Measurements from ENCODE around the gene PPIP5K2. TPM values are rescaled to one million over a fixed set of nuclear protein-coding genes. Genes with fewer than 3 reads are reported as not detected.

The PPIP5K2 gene
- total RNA-seq (2022; extraction: Qiagen RNA extraction; ENCODE audit: low read depth) = 18.7 to 34.5 TPM (median 26.2 TPM) in 5 replicates

GRCh38 chr5:103119765-103120606 lies at the start of gene PPIP5K2, which contains the start of gene GIN1:
Gene PPIP5K2 (plus strand): TSS chr5:103120301. CDS start chr5:103129590, 9,289 bp downstream.
Gene GIN1 (minus strand): TSS chr5:103120138. CDS start chr5:103108707, 11,431 bp downstream.

GRCh38 chr5:103258368-103258956 lies 138.4 kb downstream of the PPIP5K2 start, which contains the start of gene MACIR:
Gene MACIR (plus strand): TSS chr5:103258763. CDS start chr5:103275920, 17,157 bp downstream.

Other genes with a start within 250 kb of the PPIP5K2 start
- gene GIN1, start 163 bp upstream of the PPIP5K2 start, total RNA-seq (2022; extraction: Qiagen RNA extraction; ENCODE audit: low read depth) = 4.2 to 5.5 TPM (median 4.6 TPM) in 5 replicates
- gene MACIR, start 138.5 kb downstream of the PPIP5K2 start, total RNA-seq (2022; extraction: Qiagen RNA extraction; ENCODE audit: low read depth) = 18.1 to 22.2 TPM (median 21.6 TPM) in 5 replicates

All from A549 treated with DMSO at 1 μM for 4 hours (cell line).